ENCODE measurements around the gene ASAP2. TPM values are rescaled to one million over a fixed set of nuclear protein-coding genes. Genes with fewer than 3 reads are reported as not detected.

ASAP2 gene
- total RNA-seq, 2 donors from 2014 or later = 58.1 to 61.7 TPM

DNA sequence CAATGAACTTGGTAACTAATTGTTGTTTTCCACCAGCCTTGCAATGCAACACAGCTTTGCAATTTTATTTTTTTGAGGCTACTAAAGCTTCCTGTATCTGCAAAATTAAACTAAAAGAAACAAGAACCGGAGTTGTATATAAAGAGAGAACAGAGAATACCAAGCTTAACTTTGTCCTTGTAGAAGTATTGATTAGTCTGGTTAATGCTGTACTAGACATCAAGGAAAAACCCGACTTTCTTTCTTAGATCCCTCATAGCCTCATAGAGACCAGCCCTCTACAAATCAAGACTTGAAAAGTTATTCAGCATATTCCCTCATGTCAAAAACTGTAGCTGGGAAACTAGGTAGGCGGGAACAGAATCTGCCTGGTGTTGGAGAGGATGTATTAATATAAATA is 1.7 kb upstream of the ASAP2 start:
- H3K36me3 ChIP-seq = no peaks in the 10 kb centered on the region
- TF ChIP-seq, protein P1, sequence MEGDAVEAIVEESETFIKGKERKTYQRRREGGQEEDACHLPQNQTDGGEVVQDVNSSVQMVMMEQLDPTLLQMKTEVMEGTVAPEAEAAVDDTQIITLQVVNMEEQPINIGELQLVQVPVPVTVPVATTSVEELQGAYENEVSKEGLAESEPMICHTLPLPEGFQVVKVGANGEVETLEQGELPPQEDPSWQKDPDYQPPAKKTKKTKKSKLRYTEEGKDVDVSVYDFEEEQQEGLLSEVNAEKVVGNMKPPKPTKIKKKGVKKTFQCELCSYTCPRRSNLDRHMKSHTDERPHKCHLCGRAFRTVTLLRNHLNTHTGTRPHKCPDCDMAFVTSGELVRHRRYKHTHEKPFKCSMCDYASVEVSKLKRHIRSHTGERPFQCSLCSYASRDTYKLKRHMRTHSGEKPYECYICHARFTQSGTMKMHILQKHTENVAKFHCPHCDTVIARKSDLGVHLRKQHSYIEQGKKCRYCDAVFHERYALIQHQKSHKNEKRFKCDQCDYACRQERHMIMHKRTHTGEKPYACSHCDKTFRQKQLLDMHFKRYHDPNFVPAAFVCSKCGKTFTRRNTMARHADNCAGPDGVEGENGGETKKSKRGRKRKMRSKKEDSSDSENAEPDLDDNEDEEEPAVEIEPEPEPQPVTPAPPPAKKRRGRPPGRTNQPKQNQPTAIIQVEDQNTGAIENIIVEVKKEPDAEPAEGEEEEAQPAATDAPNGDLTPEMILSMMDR (IDR thresholded peaks at IDR 0.05) = no peak
- intact Hi-C loops (cut with DNase I) = loop anchor here (10.0 kb wide), 1 partner anchor 130 kb away; no protein-coding TSS in a partner anchor
- no peak overlapping the region for H3K27ac ChIP-seq
- no peaks in the 10 kb centered on the region for H3K27me3 ChIP-seq
- no peaks in the 10 kb centered on the region for H3K9me3 ChIP-seq
- H3K9ac ChIP-seq (ENCODE audit: low read depth in 2 of 2, low read length in 2 of 2) = no peak overlapping the region
- DNase-seq = no peak
- H3K4me1 ChIP-seq = peaks cover under 1% of the 10 kb centered on the region
- H3K4me3 ChIP-seq = no peak overlapping the region

DNA sequence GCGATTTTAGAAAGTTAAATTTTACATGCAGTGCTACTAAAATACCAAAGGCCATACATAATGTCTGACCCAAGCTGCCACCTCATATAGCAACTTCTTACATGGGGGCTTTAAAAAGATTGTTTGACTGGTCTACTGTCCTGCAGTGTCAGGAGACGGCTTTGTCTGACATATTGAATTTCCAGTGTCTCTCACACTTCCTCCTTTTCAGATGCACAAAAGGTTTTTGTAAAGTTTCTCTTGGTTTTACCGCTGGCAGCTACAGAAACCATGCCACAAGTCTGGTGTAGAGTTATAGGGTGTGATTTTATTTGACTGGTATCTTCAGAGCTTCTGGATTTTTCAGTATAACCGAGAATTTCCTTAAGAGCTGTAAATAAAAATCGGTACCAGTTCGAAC is 1.1 kb upstream of the ASAP2 start:
- intact Hi-C loops (cut with DNase I) = loop anchor here (10.0 kb wide), 1 partner anchor 129 kb away; no protein-coding TSS in a partner anchor
- Histone ChIP-seq H3K9ac (ENCODE audit: low read depth in 2 of 2, low read length in 2 of 2) (peak overlapping the region in 1 of 2 donors; percentile 77), H3K27me3 (no peaks in the 10 kb centered on the region)

DNA sequence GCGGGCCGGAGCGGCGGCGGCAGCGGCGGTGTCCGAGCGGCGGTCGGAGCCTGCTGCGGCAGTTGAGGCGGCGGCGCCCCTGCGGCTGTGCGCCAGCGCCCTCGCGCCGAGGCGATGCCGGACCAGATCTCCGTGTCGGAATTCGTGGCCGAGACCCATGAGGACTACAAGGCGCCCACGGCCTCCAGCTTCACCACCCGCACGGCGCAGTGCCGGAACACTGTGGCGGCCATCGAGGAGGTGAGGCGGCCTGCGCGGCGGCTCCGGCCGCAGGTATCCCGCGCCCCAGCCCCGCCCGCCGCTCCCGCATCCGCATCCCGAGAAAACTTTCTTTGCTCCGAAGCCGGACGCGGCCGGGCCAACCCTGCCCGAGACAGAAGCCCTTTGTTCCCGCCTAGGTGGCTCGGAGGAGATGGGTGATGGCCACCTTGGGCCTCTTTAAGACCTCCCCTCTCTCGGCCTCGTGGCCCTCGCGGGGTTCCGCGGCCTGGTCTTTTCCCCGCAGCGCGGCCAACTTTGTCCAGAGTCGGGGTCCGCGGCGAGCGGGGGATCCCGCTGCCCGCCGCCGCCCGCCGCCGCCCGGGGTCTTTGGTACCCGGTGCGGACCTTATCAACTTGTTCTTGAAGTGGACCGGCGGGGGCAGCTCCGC is 504 bp downstream of the ASAP2 start:
- intact Hi-C loops (cut with DNase I) = loop anchor here (10.0 kb wide), 1 partner anchor 128 kb away; no protein-coding TSS in a partner anchor
- no peak for DNase-seq
- Histone ChIP-seq H3K36me3 (no peaks in the 10 kb centered on the region), H3K9ac (ENCODE audit: low read depth in 2 of 2, low read length in 2 of 2) (peak overlapping the region; percentile 81 to 91), H3K27ac (peak overlapping the region; percentile 89), H3K4me3 (peak overlapping the region; percentile 82), H3K27me3 (no peaks in the 10 kb centered on the region), H3K4me1 (peaks cover 7% of the 10 kb centered on the region), H3K9me3 (no peaks in the 10 kb centered on the region)
- TF ChIP-seq, protein P1 (IDR thresholded peaks at IDR 0.05) = no peak

More for the DNA sequence above, 1.1 kb upstream of the ASAP2 start:
- Histone ChIP-seq H3K9me3 (no peaks in the 10 kb centered on the region), H3K36me3 (no peaks in the 10 kb centered on the region), H3K4me1 (peaks cover 3% of the 10 kb centered on the region), H3K27ac (no peak overlapping the region), H3K4me3 (peak overlapping the region; percentile 47)
- TF ChIP-seq, protein P1 (IDR thresholded peaks at IDR 0.05) = no peak
- no peak for DNase-seq

DNA sequence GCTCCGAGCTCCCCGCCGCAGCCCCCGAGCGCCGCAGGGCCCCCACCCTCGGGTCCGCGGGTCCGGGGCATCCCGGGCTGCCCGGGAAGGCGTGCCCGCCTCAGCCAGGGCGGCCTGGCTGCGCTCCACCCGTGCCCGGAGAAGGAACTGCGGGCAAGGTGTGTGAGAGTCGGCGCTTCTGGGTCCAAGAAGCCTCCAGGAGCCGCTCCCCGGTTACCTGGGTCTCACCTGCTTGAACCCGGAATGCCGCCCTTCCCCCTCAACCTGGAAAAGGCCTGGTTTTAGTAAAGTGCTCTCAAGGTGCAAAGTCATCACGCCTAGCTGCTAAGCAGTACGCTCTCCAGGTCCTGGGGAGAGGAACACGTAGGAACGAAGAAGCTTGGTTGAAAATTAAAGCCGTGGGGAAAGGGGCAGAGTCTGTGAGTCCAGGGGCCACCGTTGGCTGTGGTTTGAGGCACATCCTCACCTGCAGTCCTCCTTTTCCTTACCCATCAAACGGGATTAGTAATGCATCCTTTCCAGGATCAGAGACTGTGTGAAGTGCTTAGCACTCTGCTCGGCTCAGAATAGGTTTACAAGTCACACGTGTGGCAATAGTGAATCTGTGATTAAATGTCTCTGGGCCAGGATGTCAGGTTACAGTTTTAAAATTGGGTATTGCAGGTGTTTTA is 1.2 kb downstream of the ASAP2 start:
- Histone ChIP-seq H3K4me1 (peaks cover 11% of the 10 kb centered on the region), H3K27me3 (no peaks in the 10 kb centered on the region), H3K36me3 (no peaks in the 10 kb centered on the region), H3K9me3 (no peaks in the 10 kb centered on the region), H3K4me3 (peak overlapping the region; percentile 82), H3K9ac (ENCODE audit: low read depth in 2 of 2, low read length in 2 of 2) (peak overlapping the region; percentile 81 to 91), H3K27ac (peak overlapping the region; percentile 89)
- peak; percentile 59 for DNase-seq
- intact Hi-C loops (cut with DNase I) = loop anchor here (10.0 kb wide), 1 partner anchor 127 kb away; no protein-coding TSS in a partner anchor
- TF ChIP-seq, protein P1 (IDR thresholded peaks at IDR 0.05) = no peak

DNA sequence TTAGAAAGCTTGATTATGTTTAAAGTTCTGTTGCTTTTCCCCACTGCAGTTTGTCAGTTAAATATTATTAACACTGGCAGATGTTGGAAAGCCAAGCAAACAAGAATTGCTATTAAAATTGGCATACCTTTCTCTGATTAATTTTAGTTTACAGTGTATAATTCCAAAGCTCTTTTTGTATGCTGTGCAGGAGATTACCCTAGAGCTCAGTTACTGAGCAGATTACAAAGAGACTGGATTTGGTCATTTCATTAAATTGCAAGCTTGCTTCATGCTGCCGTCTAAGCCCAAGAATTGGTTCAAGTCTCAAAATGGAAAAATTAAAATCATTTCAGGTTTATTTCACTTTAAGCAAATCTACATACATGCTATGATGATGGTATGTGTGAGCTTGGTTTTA is 2.3 kb downstream of the ASAP2 start:
- intact Hi-C loops (cut with DNase I) = loop anchor here (10.0 kb wide), 1 partner anchor 126 kb away; no protein-coding TSS in a partner anchor
- Histone ChIP-seq H3K9me3 (no peaks in the 10 kb centered on the region), H3K36me3 (no peaks in the 10 kb centered on the region), H3K4me1 (peaks cover 18% of the 10 kb centered on the region), H3K27ac (peak overlapping the region; percentile 89), H3K4me3 (peak overlapping the region; percentile 4), H3K9ac (ENCODE audit: low read depth in 2 of 2, low read length in 2 of 2) (peak overlapping the region in 1 of 2 donors; percentile 56), H3K27me3 (no peaks in the 10 kb centered on the region)
- DNase-seq = no peak
- TF ChIP-seq, protein P1 (IDR thresholded peaks at IDR 0.05) = no peak

All from colonic mucosa (tissue), 4 donors.